Measurements from ENCODE around the gene ABCC10. TPM values are rescaled to one million over a fixed set of nuclear protein-coding genes. Genes with fewer than 3 reads are reported as not detected.
"Not testable (repeated sequence)": the region's sequence is repeated elsewhere in the genome, so short reads cannot be mapped to it uniquely, and the experiment has no call there.

ABCC10 gene
- polyA plus RNA-seq, 1 donor from 2014 or later: 22.4 TPM

GRCh38 chr6:43458154-43458553 lies 30.8 kb downstream of the ABCC10 start:
- H3K4me3 ChIP-seq (ENCODE audit: low read length); H3K27me3 ChIP-seq (ENCODE audit: insufficient read depth, low read depth, low read length); H3K9me3 ChIP-seq (ENCODE audit: low read length): not testable (repeated sequence)

GRCh38 chr6:43459535-43459934 lies 32.2 kb downstream of the ABCC10 start:
- no peak for TF ChIP-seq TAF1 (IDR thresholded peaks at IDR 0.05; ENCODE audit: low read depth)
- TF ChIP-seq EP300 (conservative IDR thresholded peaks at IDR 0.05; ENCODE audit: poor library complexity, severe bottlenecking): no peak
- no peak for TF ChIP-seq SMC3 (conservative IDR thresholded peaks at IDR 0.05; ENCODE audit: poor library complexity)
- no peak for TF ChIP-seq CTCF (IDR thresholded peaks at IDR 0.05; ENCODE audit: poor library complexity, severe bottlenecking)
- TF ChIP-seq RAD21 (conservative IDR thresholded peaks at IDR 0.05): no peak
- no peak for TF ChIP-seq EZH2 (IDR thresholded peaks at IDR 0.05; ENCODE audit: borderline replicate concordance, insufficient read depth, low read length, poor library complexity, severe bottlenecking)
- Histone ChIP-seq H3K9me3 (ENCODE audit: low read length) (no peaks in the 10 kb centered on the region), H3K4me2 (ENCODE audit: low read length) (no peak overlapping the region), H2AFZ (ENCODE audit: low read depth, low read length) (no peak overlapping the region), H3K4me3 (ENCODE audit: low read length) (no peak overlapping the region), H3K9me2 (ENCODE audit: insufficient read depth, low read length) (no peaks in the 10 kb centered on the region), H3K79me2 (replicated peaks; ENCODE audit: insufficient read depth, low read length) (no peaks in the 10 kb centered on the region), H3K9ac (ENCODE audit: low read length) (no peak overlapping the region), H3K27me3 (ENCODE audit: insufficient read depth, low read depth, low read length) (peaks cover 3% of the 10 kb centered on the region), H3F3A (ENCODE audit: insufficient read depth, low read length, poor library complexity, severe bottlenecking) (no peaks in the 10 kb centered on the region), H3K36me3 (ENCODE audit: insufficient read depth, low read length) (no peaks in the 10 kb centered on the region), H4K20me1 (ENCODE audit: insufficient read depth) (no peaks in the 10 kb centered on the region), H3K27ac (ENCODE audit: low read length) (no peak overlapping the region)

More at GRCh38 chr6:43458154-43458553, 30.8 kb downstream of the ABCC10 start:
- not testable (repeated sequence) for H3K79me2 ChIP-seq (replicated peaks; ENCODE audit: insufficient read depth, low read length); H3K9ac ChIP-seq (ENCODE audit: low read length); H3K4me2 ChIP-seq (ENCODE audit: low read length); H3K36me3 ChIP-seq (ENCODE audit: insufficient read depth, low read length); H3F3A ChIP-seq (ENCODE audit: insufficient read depth, low read length, poor library complexity, severe bottlenecking); H4K20me1 ChIP-seq (ENCODE audit: insufficient read depth); H3K9me2 ChIP-seq (ENCODE audit: insufficient read depth, low read length); H2AFZ ChIP-seq (ENCODE audit: low read depth, low read length); H3K27ac ChIP-seq (ENCODE audit: low read length)

GRCh38 chr6:43460032-43460431 lies 32.7 kb downstream of the ABCC10 start:
- Histone ChIP-seq H3K27ac (ENCODE audit: low read length) (no peak overlapping the region), H3K9me2 (ENCODE audit: insufficient read depth, low read length) (no peaks in the 10 kb centered on the region), H3K27me3 (ENCODE audit: insufficient read depth, low read depth, low read length) (peaks cover 3% of the 10 kb centered on the region), H3K4me3 (ENCODE audit: low read length) (no peak overlapping the region), H2AFZ (ENCODE audit: low read depth, low read length) (no peak overlapping the region), H3K4me2 (ENCODE audit: low read length) (no peak overlapping the region), H3K9ac (ENCODE audit: low read length) (no peak overlapping the region), H3K9me3 (ENCODE audit: low read length) (no peaks in the 10 kb centered on the region), H3K79me2 (replicated peaks; ENCODE audit: insufficient read depth, low read length) (no peaks in the 10 kb centered on the region), H3F3A (ENCODE audit: insufficient read depth, low read length, poor library complexity, severe bottlenecking) (no peaks in the 10 kb centered on the region), H4K20me1 (ENCODE audit: insufficient read depth) (no peaks in the 10 kb centered on the region), H3K36me3 (ENCODE audit: insufficient read depth, low read length) (no peaks in the 10 kb centered on the region)
- TF ChIP-seq EP300 (conservative IDR thresholded peaks at IDR 0.05; ENCODE audit: poor library complexity, severe bottlenecking) (no peak), SMC3 (conservative IDR thresholded peaks at IDR 0.05; ENCODE audit: poor library complexity) (no peak), POLR2AphosphoS5 (IDR thresholded peaks at IDR 0.05) (no peak), TAF1 (IDR thresholded peaks at IDR 0.05; ENCODE audit: low read depth) (no peak)

- H2AFZ ChIP-seq (ENCODE audit: low read depth, low read length): no peak overlapping the region
- no peak overlapping the region for H3K9ac ChIP-seq (ENCODE audit: low read length)
- no peaks in the 10 kb centered on the region for H3K9me2 ChIP-seq (ENCODE audit: insufficient read depth, low read length)
- no peak overlapping the region for H3K27ac ChIP-seq (ENCODE audit: low read length)
- H3K4me2 ChIP-seq (ENCODE audit: low read length): no peak overlapping the region
- no peak overlapping the region for H3K4me3 ChIP-seq (ENCODE audit: low read length)
- H3K36me3 ChIP-seq (ENCODE audit: insufficient read depth, low read length): no peaks in the 10 kb centered on the region
- H3F3A ChIP-seq (ENCODE audit: insufficient read depth, low read length, poor library complexity, severe bottlenecking): no peaks in the 10 kb centered on the region
- TF ChIP-seq EP300 (conservative IDR thresholded peaks at IDR 0.05; ENCODE audit: poor library complexity, severe bottlenecking) (no peak), POLR2AphosphoS5 (IDR thresholded peaks at IDR 0.05) (no peak), CTCF (IDR thresholded peaks at IDR 0.05; ENCODE audit: poor library complexity, severe bottlenecking) (no peak), TAF1 (IDR thresholded peaks at IDR 0.05; ENCODE audit: low read depth) (no peak), REST (IDR thresholded peaks at IDR 0.05; ENCODE audit: borderline replicate concordance) (no peak), MXI1 (conservative IDR thresholded peaks at IDR 0.05; ENCODE audit: poor library complexity, severe bottlenecking) (no peak), RAD21 (conservative IDR thresholded peaks at IDR 0.05) (no peak), SMC3 (conservative IDR thresholded peaks at IDR 0.05; ENCODE audit: poor library complexity) (no peak), EZH2 (IDR thresholded peaks at IDR 0.05; ENCODE audit: borderline replicate concordance, insufficient read depth, low read length, poor library complexity, severe bottlenecking) (no peak)
- H3K79me2 ChIP-seq (replicated peaks; ENCODE audit: insufficient read depth, low read length): no peaks in the 10 kb centered on the region
- H4K20me1 ChIP-seq (ENCODE audit: insufficient read depth): no peaks in the 10 kb centered on the region
- H3K9me3 ChIP-seq (ENCODE audit: low read length): no peaks in the 10 kb centered on the region
- peaks cover 3% of the 10 kb centered on the region for H3K27me3 ChIP-seq (ENCODE audit: insufficient read depth, low read depth, low read length)
These were observed 34.6 kb downstream of the ABCC10 start for GRCh38 chr6:43461936-43462335.

All from neural cell (in vitro differentiated cells).